HEK293T (cell line): ENCODE measurements around the gene SLC35G6.

Experiments
- CTCF ChIA-PET: fragments of 350-600 bp; formaldehyde crosslinking; extraction: SDS; loops from one replicate; lab custom pipeline; 2021; ENCODE audit warnings: antibody characterized with exemption, inconsistent platforms; lab: Yijun Ruan, JAX
- POLR2A ChIA-PET: fragments of 350-600 bp; formaldehyde crosslinking; extraction: SDS; loops from one replicate; lab custom pipeline; 2020; ENCODE audit warnings: antibody characterized with exemption, inconsistent platforms; lab: Yijun Ruan, JAX
- DNase-seq: peaks from one replicate; pipeline ENCODE4 v3.0.0; 2012; ENCODE audit warnings: mixed read lengths; ENCODE audit errors: extremely low spot score
- ARNT ChIP-seq: fragments of 450-650 bp; IDR thresholded peaks from 2 replicates; pipeline ENCODE4 v1.6.1; 2017; ENCODE audit warnings: mild to moderate bottlenecking
- BHLHE40 ChIP-seq: fragments of 450-650 bp; IDR thresholded peaks from 2 replicates; pipeline ENCODE4 v1.6.1; 2016; ENCODE audit warnings: mild to moderate bottlenecking, moderate library complexity, borderline replicate concordance
- CTBP1 ChIP-seq: fragments of 450-650 bp; IDR thresholded peaks from 2 replicates; pipeline ENCODE4 v1.6.1; 2016; ENCODE audit warnings: borderline replicate concordance
- ELF4 ChIP-seq: fragments of 450-650 bp; IDR thresholded peaks from 2 replicates; pipeline ENCODE4 v1.6.1; 2017; ENCODE audit warnings: antibody characterized with exemption
- FOXA1 ChIP-seq: fragments of 450-650 bp; IDR thresholded peaks from 2 replicates; pipeline ENCODE4 v1.6.1; 2016; ENCODE audit warnings: mild to moderate bottlenecking
- FOXK2 ChIP-seq: fragments of 450-650 bp; IDR thresholded peaks from 2 replicates; pipeline ENCODE4 v1.6.1; 2016; ENCODE audit warnings: mild to moderate bottlenecking
- FOXM1 ChIP-seq: fragments of 450-650 bp; IDR thresholded peaks from 2 replicates; pipeline ENCODE4 v1.6.1; 2017; ENCODE audit warnings: mild to moderate bottlenecking, borderline replicate concordance
- HDGF ChIP-seq: fragments of 450-650 bp; IDR thresholded peaks from 2 replicates; pipeline ENCODE4 v1.6.1; 2017; ENCODE audit warnings: antibody characterized with exemption, borderline replicate concordance
- L3MBTL2 ChIP-seq: fragments of 450-650 bp; conservative IDR thresholded peaks from 2 replicates; pipeline ENCODE4 v1.6.1; 2016; ENCODE audit warnings: mild to moderate bottlenecking
- LEF1 ChIP-seq: fragments of 450-650 bp; IDR thresholded peaks from 2 replicates; pipeline ENCODE4 v1.6.1; 2017; ENCODE audit warnings: mild to moderate bottlenecking, borderline replicate concordance
- NFRKB ChIP-seq: fragments of 450-650 bp; IDR thresholded peaks from 2 replicates; pipeline ENCODE4 v1.6.1; 2016; ENCODE audit warnings: mild to moderate bottlenecking, moderate library complexity
- PKNOX1 ChIP-seq: fragments of 450-650 bp; IDR thresholded peaks from 2 replicates; pipeline ENCODE4 v1.6.1; 2016
- SP1 ChIP-seq: fragments of 450-650 bp; IDR thresholded peaks from 2 replicates; pipeline ENCODE4 v1.6.1; 2017
- SUZ12 ChIP-seq: fragments of 450-650 bp; IDR thresholded peaks from 2 replicates; pipeline ENCODE4 v1.6.1; 2016; ENCODE audit warnings: mild to moderate bottlenecking
- TARDBP ChIP-seq: fragments of 450-650 bp; IDR thresholded peaks from 2 replicates; pipeline ENCODE4 v1.6.1; 2016
- ZNF384 ChIP-seq: fragments of 450-650 bp; IDR thresholded peaks from 2 replicates; pipeline ENCODE4 v1.6.1; 2016

Gene SLC35G6

GRCh38 chr17:7509937-7510336 lies 28.7 kb downstream of the SLC35G6 start:
- ChIA-PET CTCF (no interaction called here), POLR2A (interaction anchor here (0.7 to 2.8 kb wide), 3 partner anchors 13 to 51 kb away, joined by 3 to 9 read pairs (median 4); partner anchors contain the start of gene SENP3)
- TF ChIP-seq BHLHE40 (no peak), TARDBP (no peak), PKNOX1 (no peak), SUZ12 (no peak), ZNF384 (no peak), HDGF (no peak), FOXM1 (no peak), LEF1 (no peak), NFRKB (no peak), L3MBTL2 (no peak), ARNT (no peak), ELF4 (no peak), FOXA1 (no peak)
- DNase-seq: no peak

- ChIA-PET POLR2A (interaction anchor here (1.3 kb wide), 1 partner anchor 49 kb away, joined by 5 read pairs; no protein-coding TSS in a partner anchor), CTCF (no interaction called here)
- TF ChIP-seq CTBP1 (no peak), ZNF384 (no peak), HDGF (no peak), PKNOX1 (no peak), L3MBTL2 (no peak), TARDBP (no peak), LEF1 (no peak), FOXM1 (no peak), FOXA1 (no peak), NFRKB (no peak)
- DNase-seq: no peak
These were observed 29.9 kb downstream of the SLC35G6 start for GRCh38 chr17:7511108-7511507.

GRCh38 chr17:7512105-7512504 lies 30.9 kb downstream of the SLC35G6 start:
- TF ChIP-seq SUZ12 (no peak), BHLHE40 (no peak), PKNOX1 (no peak)
- DNase-seq: no peak
- CTCF ChIA-PET: no interaction called here
- POLR2A ChIA-PET: no interaction called here

- no peak for DNase-seq
- POLR2A ChIA-PET: interaction anchor here (0.8 to 4.0 kb wide), 2 partner anchors 48 to 109 kb away, joined by 3 to 25 read pairs; partner anchors contain the start of gene TMEM256
- CTCF ChIA-PET: interaction anchor here (0.7 to 4.4 kb wide), 2 partner anchors 10 to 48 kb away, joined by 3 to 43 read pairs; partner anchors contain the start of gene SENP3
- no peak for TF ChIP-seq FOXK2
- TF ChIP-seq ARNT: no peak
- TF ChIP-seq FOXA1: no peak
- TF ChIP-seq TARDBP: no peak
- TF ChIP-seq BHLHE40: no peak
- no peak for TF ChIP-seq L3MBTL2
- no peak for TF ChIP-seq NFRKB
- TF ChIP-seq SUZ12: no peak
These were observed 31.7 kb downstream of the SLC35G6 start for GRCh38 chr17:7512824-7513540.

GRCh38 chr17:7513850-7514419 lies 32.7 kb downstream of the SLC35G6 start:
- DNase-seq: no peak
- TF ChIP-seq FOXK2: no peak
- no peak for TF ChIP-seq SUZ12
- no peak for TF ChIP-seq SP1
- no peak for TF ChIP-seq BHLHE40
- no peak for TF ChIP-seq NFRKB
- TF ChIP-seq LEF1: no peak
- no peak for TF ChIP-seq PKNOX1
- no peak for TF ChIP-seq FOXA1
- no peak for TF ChIP-seq CTBP1
- no peak for TF ChIP-seq TARDBP
- no peak for TF ChIP-seq ELF4
- no peak for TF ChIP-seq HDGF
- TF ChIP-seq FOXM1: no peak
- TF ChIP-seq ARNT: no peak
- TF ChIP-seq L3MBTL2: no peak
- TF ChIP-seq ZNF384: no peak
- ChIA-PET POLR2A (interaction anchor here (4.0 kb wide), 1 partner anchor 47 kb away, joined by 25 read pairs; no protein-coding TSS in a partner anchor), CTCF (interaction anchor here (1.1 to 4.4 kb wide), 2 partner anchors 9 to 47 kb away, joined by 5 to 43 read pairs; partner anchors contain the start of gene SENP3)
